SKM-1 (cell line): ENCODE data around the gene PAPOLA.

Experiments
- DNase-seq: peaks from one replicate; lab custom pipeline; 2025; ENCODE audit not compliant: unreplicated experiment; lab: John Stamatoyannopoulos, UW

The PAPOLA gene

DNA sequence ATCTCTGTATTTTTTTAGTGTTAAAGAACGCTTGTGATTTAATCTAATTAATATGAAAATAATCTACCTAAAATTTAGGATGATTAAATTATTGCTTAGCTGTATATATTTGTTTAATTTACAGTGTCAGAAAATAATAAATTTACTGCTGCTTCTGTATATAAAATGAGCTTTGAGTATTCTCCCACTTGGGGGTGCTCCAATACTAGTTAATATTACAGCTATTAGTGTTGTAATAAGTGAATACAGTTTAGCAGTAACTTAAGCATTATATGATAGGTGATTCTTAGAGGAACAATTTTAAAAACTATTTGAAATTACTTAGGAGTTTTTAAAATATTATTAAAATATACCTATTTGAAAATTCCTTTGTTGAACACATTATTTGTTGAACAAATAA lies 62.2 kb downstream of the PAPOLA start:
- DNase-seq = no peak

DNA sequence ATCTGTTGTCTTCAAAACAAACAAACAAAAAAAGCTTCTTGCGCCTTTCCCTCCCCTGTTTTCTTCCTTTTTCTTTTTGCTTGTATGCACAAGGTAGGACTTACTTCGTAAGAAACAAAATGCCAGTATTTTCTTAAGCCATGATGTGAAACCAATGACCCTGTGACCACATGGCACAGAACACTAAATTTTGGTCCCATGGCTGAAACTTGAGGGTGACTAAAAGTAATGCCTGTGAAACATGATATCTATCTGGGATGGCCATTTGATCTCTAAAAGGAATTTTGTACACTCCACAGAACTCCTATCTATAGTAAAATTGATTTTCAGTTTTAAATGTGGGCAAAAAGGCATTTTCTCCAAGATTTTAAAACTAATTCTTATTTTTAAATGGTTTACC lies 63.6 kb downstream of the PAPOLA start:
- DNase-seq = no peak

- DNase-seq = no peak
Measured at GRCh38 chr14:96567289-96567899, 65.2 kb downstream of the PAPOLA start.

GRCh38 chr14:96568621-96569020 lies 66.4 kb downstream of the PAPOLA start:
- DNase-seq = no peak

GRCh38 chr14:96571311-96571710 lies 69.1 kb downstream of the PAPOLA start:
- DNase-seq = no peak

DNA sequence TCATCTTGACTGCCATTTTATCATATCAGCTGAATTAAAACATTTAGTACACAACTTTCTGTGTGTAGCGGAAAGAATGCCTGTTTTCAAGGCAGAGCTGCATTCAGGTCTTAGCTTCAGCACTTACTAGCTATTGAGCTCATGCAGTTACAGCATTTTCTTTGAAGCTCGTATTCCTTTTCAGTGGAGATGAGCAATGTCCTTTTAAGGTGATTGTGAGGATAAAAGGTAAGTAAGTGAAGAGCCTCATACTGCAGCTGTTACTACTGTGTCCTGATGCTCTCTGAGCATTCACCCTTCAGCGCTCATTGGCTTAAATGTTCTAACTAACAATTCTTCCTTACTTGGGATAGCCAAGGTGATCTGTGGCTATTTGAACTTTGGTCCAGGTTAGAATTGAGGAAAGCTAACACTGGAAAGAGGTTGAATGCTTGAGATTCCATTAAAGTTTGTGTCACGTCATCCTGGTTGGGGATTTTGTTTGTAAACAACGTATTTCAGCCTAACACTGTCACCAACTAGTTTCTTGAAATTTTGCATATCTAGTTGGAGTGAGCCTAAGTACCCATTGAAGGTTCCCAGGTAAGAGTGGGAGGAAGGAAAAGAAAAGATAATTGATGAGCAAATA lies 71.4 kb downstream of the PAPOLA start:
- DNase-seq = no peak

GRCh38 chr14:96574171-96574632 lies 72.0 kb downstream of the PAPOLA start:
- DNase-seq = no peak

DNA sequence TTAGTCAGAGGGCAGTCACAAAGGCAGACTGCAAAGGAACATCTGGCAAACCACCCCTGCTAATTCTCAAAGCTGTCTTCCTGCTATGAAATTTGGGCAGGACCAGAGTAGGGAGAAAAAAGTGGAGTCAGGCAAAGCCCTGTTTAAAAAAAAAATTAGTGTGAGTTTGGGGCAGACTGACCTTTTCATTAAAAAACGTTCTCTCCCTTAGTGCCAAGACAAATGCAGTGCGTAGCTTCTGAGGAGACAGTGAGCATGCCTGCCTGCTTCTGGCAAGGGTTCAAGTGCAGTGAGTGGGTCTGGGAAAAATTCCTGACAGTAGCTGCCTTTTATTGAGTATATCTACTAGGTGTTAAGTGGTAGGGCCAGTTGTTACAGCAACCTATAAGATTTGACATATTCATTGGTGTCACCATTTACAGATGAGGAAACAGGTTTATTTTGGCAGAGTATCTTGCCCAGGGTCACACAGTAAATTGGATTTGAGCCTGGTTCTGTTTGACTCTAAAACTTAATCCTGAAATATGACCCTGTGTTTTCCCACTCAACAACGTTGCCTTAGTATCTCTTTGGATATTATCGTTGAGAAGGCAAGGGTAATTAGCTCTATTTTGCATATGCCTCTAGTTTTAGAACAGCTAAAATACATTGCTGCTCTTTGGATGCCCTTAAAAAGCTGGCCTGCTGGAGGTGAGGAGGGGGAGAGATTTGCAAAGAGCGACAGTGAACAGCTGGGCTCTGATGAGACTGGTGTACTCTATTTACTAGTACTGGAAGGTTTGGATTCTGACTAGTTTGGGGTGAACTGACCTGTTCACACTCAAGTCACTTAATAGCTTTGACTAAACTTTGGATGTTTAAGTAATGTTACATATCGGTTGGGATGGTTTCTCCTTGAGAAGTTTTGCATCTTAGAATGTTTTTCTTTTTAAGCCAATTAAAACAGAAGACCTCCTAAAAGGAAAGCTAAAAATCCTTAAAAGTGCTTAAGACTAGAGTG lies 72.8 kb downstream of the PAPOLA start:
- no peak for DNase-seq

DNA sequence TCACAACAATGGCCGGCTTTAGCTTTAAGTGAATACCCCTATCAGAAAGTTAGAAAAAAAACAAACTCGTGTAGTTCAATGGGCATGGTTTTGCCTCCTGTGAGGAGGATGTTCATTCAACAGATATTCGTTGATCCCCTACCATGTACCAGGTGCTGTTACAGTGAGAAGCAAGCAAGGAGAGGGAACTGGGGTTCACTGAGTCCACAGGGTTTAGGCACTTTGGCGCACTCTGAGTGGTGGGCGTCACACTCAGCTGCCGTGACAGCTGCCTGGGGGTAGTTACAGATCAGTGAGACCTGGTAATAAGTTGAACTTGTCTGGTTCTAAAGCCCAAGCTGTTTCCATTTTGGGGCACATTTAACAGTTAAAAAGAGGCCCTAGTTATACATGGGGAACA lies 74.2 kb downstream of the PAPOLA start:
- no peak for DNase-seq

GRCh38 chr14:96576937-96577336 lies 74.8 kb downstream of the PAPOLA start:
- DNase-seq = no peak

GRCh38 chr14:96578619-96579018 lies 76.4 kb downstream of the PAPOLA start:
- no peak for DNase-seq

DNA sequence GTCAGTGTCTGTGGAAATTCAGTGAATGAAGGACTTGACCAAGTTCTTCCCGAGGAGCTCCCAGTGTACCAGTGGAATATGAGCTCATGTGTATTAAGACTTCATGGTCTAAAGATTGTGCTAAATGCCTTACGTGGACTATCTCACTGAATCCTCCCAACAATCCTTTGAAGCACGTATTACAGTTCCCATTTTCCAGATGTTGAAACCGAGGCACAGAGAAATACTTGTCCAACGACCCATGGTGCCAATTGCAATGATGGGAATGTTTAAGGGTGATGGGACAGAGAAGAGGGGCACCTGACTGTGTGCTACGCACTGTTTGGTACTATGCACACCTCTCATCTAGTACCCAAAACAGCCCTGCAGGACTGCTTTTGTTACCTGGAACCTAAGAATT lies 77.2 kb downstream of the PAPOLA start:
- DNase-seq = no peak

DNA sequence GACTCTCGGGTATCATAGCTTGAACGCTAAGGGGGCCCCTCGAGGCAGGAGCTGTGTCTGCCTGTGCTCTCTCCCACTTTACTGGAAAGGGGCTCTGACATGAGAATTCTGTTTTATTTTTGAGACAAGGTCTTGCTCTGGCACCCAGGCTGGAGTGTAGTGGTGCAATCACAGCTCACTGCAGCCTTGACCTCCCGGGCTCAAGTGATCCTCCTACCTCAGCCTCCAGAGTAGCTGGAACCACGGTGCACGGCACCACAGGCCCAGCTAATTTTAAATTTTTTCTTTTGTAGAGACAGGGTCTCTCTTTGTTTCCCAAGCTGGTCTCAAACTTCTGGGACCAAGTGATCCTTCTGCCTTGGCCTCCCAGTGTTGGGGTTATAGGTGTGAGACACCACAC lies 77.7 kb downstream of the PAPOLA start:
- no peak for DNase-seq

- no peak for DNase-seq
Measured at GRCh38 chr14:96580566-96580965, 78.4 kb downstream of the PAPOLA start.

- DNase-seq = no peak
Measured at GRCh38 chr14:96581026-96581425, 78.8 kb downstream of the PAPOLA start.

- DNase-seq = no peak
Measured at GRCh38 chr14:96581902-96582301, 79.7 kb downstream of the PAPOLA start.

DNA sequence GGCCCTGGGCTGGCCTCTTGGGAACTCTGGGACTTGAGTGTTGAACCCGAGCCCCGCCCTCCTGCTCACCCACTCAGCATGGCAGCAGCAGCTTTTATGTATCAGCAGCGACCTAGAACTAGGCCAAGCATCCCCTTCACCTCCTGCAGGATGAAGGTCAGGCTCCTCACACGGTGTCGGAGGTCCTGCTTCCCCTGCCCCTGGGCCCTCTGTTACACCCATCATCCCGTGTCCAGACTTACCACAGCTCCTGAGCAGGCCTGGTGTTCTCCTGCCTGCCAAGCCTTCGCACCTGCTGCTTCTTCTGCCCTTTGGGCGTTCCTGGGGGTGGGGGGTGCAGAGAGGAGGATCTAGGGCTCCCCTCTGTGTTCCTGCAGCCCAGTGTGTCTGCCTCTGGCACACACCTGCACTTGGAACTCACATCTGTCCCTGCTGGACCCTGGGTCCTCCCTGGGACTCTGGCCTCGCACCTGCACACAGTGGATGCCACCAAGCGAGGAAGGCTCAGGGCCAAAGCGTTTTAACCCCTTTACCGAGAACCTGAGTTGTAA lies 80.3 kb downstream of the PAPOLA start:
- no peak for DNase-seq

GRCh38 chr14:96582995-96583394 lies 80.8 kb downstream of the PAPOLA start:
- no peak for DNase-seq

DNA sequence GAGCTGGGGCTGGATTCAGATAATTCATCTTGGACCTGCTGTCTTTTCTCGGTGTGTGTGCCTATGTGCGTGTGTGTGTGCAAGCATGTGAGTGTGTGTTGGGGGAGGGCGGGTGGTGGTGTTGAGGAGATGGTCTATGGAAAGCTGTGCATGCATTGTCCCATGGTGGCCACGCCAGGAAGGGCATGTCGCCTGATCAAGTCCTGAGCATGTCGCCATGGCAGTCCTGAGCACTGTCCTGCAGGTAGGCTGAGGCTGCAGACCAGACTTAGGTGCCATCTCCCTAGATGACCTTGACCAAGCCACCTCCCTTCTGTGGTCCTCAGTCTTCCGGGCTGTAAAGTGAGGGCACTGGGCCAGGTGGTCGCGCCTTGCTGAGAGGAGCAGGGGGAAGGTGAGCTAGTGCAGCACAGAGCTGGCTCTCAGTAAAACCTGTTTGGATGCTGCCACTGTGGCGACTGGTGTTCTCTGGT lies 81.4 kb downstream of the PAPOLA start:
- DNase-seq = no peak

DNA sequence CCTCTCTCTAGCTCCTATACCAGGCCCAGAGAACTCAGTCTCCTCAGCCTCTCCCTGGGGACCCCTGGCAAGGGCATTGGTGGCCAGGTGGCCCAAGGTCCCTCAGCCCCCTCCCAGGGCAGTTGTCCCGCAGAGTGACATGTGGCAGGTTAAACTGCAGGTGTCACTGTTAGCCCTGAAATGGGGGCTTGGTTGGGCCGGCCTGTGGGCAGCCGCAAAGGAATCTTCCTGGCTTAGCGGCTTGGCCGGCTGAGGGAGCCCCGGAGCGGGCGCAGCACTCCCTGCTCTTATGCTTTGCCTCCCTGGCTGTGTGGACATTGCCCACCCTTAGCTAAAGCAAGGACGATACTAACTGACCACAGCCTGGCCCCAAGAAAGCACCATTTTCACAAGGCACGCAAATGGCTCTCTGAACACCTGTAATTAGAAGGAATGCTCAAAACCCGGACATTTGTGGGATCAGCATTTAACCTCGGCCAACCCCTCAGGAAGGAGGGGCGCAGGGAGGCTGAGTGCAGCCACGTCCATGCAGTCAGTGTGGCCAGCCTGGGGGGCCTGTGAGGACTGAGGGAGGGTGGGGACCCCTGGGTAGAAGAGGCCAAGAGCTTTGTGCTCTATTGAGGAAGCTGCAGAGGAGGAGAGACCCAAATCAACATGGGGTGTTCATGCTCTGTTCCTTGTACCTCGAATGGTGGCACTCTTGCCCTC lies 82.2 kb downstream of the PAPOLA start:
- no peak for DNase-seq
